ENCODE data around the gene YTHDF1. TPM values are rescaled to one million over a fixed set of nuclear protein-coding genes. Genes with fewer than 3 reads are reported as not detected.

YTHDF1 gene
- total and polyA plus RNA-seq, 8 donors, result 17.8 to 41.1 (median 22.4) TPM

- Histone ChIP-seq H3K4me3 (no peak overlapping the region), H3K9me3 (no peaks in the 10 kb centered on the region), H3K4me1 (no peaks in the 10 kb centered on the region), H3K27me3 (peaks cover 0 to 36% (median 23%) of the 10 kb centered on the region in 3 donors), H3K36me3 (no peaks in the 10 kb centered on the region), H3K27ac (no peak overlapping the region)
- no peak for DNase-seq
- TF ChIP-seq POLR2AphosphoS5 (IDR thresholded peaks at IDR 0.05), result no peak
- TF ChIP-seq CTCF (IDR thresholded peaks at IDR 0.05), result no peak
- no peak for TF ChIP-seq EP300 (IDR thresholded peaks at IDR 0.05)
- TF ChIP-seq POLR2A (IDR thresholded peaks at IDR 0.05), result no peak
- intact Hi-C loops (cut with DNase I; ENCODE audit: low total_unique reads), result no loop called here
- 87 to 96% (median 89%) methylated on average over 3 to 8 of the region's 8 CpGs for whole genome bisulfite sequencing, 5 donors
Observed at GRCh38 chr20:63186084-63186483, 29.8 kb downstream of the YTHDF1 start.

GRCh38 chr20:63185215-63185796, 30.6 kb downstream of the YTHDF1 start:
- H3K27ac ChIP-seq, result no peak overlapping the region
- peaks cover 0 to 44% (median 31%) of the 10 kb centered on the region in 3 donors for H3K27me3 ChIP-seq
- H3K4me1 ChIP-seq, result no peaks in the 10 kb centered on the region
- 87 to 94% (median 92%) methylated on average over 19 to 21 of the region's 21 CpGs for WGBS, 5 donors
- no peaks in the 10 kb centered on the region for H3K36me3 ChIP-seq
- H3K4me3 ChIP-seq, result no peak overlapping the region
- intact Hi-C loops (cut with DNase I; ENCODE audit: low total_unique reads), result no loop called here
- no peaks in the 10 kb centered on the region for H3K9me3 ChIP-seq
- TF ChIP-seq EP300 (IDR thresholded peaks at IDR 0.05) (no peak), POLR2AphosphoS5 (IDR thresholded peaks at IDR 0.05) (no peak), CTCF (IDR thresholded peaks at IDR 0.05) (no peak), POLR2A (IDR thresholded peaks at IDR 0.05) (no peak)
- no peak for DNase-seq

- TF ChIP-seq EP300 (IDR thresholded peaks at IDR 0.05) (no peak), CTCF (IDR thresholded peaks at IDR 0.05) (peak in 5 of 7 experiments; percentile 35 to 83 (median 75))
- Histone ChIP-seq H3K27ac (no peak overlapping the region), H3K4me3 (no peak overlapping the region), H3K36me3 (no peaks in the 10 kb centered on the region), H3K27me3 (peaks cover 13 to 61% (median 48%) of the 10 kb centered on the region in 3 donors), H3K9me3 (no peaks in the 10 kb centered on the region), H3K4me1 (peaks cover 9 to 12% (median 11%) of the 10 kb centered on the region in 4 donors)
- intact Hi-C loops (cut with DNase I; ENCODE audit: low total_unique reads), result no loop called here
- 42 to 62% (median 47%) methylated on average over 11 to 13 of the region's 13 CpGs for WGBS, 5 donors
- peak; percentile 54 to 59 for DNase-seq
Observed at GRCh38 chr20:63183422-63184146, 32.3 kb downstream of the YTHDF1 start.

GRCh38 chr20:63182946-63183415, 33.0 kb downstream of the YTHDF1 start:
- no peaks in the 10 kb centered on the region for H3K36me3 ChIP-seq
- H3K27ac ChIP-seq, result no peak overlapping the region
- no peak for DNase-seq
- peaks cover 19 to 67% (median 54%) of the 10 kb centered on the region in 3 donors for H3K27me3 ChIP-seq
- TF ChIP-seq CTCF (IDR thresholded peaks at IDR 0.05) (no peak), POLR2AphosphoS5 (IDR thresholded peaks at IDR 0.05) (no peak), EP300 (IDR thresholded peaks at IDR 0.05) (no peak), POLR2A (IDR thresholded peaks at IDR 0.05) (no peak)
- H3K9me3 ChIP-seq, result no peaks in the 10 kb centered on the region
- no peak overlapping the region for H3K4me3 ChIP-seq
- 13 to 59% (median 37%) methylated on average over 2 to 9 of the region's 9 CpGs for WGBS, 5 donors
- intact Hi-C loops (cut with DNase I; ENCODE audit: low total_unique reads), result no loop called here
- peaks cover 15 to 18% (median 17%) of the 10 kb centered on the region in 4 donors for H3K4me1 ChIP-seq
